CD8-positive, alpha-beta memory T cell (primary cell): ENCODE data around the gene PTBP2. TPM values are rescaled to one million over a fixed set of nuclear protein-coding genes. Genes with fewer than 3 reads are reported as not detected.

ENCODE experiments used
- CTCF ChIA-PET: fragments of 350-600 bp; sonication (Branson Sonifier 250); formaldehyde crosslinking; loops from one replicate; lab custom pipeline; 2021; ENCODE audit warnings: antibody characterized with exemption; lab: Charles Lee
- POLR2A ChIA-PET: fragments of 350-600 bp; sonication (Branson Sonifier 250); formaldehyde crosslinking; loops from one replicate; lab custom pipeline; 2021; ENCODE audit warnings: antibody characterized with exemption; lab: Charles Lee
- DNase-seq, 5 donors: peaks; one replicate each; pipeline versions ENCODE4 v3.0.0 to v3.0.0-alpha.2; 2020 to 2022; ENCODE audit warnings: mixed read lengths in 1 of 5
- H3K27ac ChIP-seq: one replicate; pipeline ENCODE4 v1.7.0; 2013; ENCODE audit warnings: low read depth, mild to moderate bottlenecking, low read length, moderate library complexity
- H3K27me3 ChIP-seq: 2 replicates; pipeline ENCODE4 v1.7.0; 2013; ENCODE audit warnings: low read length, mild to moderate bottlenecking; ENCODE audit not compliant: insufficient read depth, poor library complexity, severe bottlenecking
- H3K36me3 ChIP-seq: 2 replicates; pipeline ENCODE4 v1.7.0; 2013; ENCODE audit warnings: mild to moderate bottlenecking, low read length, moderate library complexity; ENCODE audit not compliant: insufficient read depth
- H3K4me1 ChIP-seq: 2 replicates; pipeline ENCODE4 v1.7.0; 2013; ENCODE audit warnings: mild to moderate bottlenecking, low read length, moderate library complexity; ENCODE audit not compliant: insufficient read depth
- H3K4me3 ChIP-seq: 2 replicates; pipeline ENCODE4 v1.7.0; 2013; ENCODE audit warnings: mild to moderate bottlenecking, low read length
- H3K9me3 ChIP-seq: 2 replicates; pipeline ENCODE4 v1.7.0; 2013; ENCODE audit warnings: mild to moderate bottlenecking, low read length
- H3K27ac Mint-ChIP-seq, 8 donors: one replicate each; pipeline ENCODE4 v1.8.0; 2020 to 2021; ENCODE audit warnings: mixed read lengths in 8 of 8, mild to moderate bottlenecking in 6 of 8, inconsistent platforms in 3 of 8, moderate library complexity in 3 of 8
- H3K27me3 Mint-ChIP-seq, 2 donors: one replicate each; pipeline ENCODE4 v1.8.0; 2020 to 2021; ENCODE audit warnings: mixed read lengths in 2 of 2, mild to moderate bottlenecking in 1 of 2, moderate library complexity in 1 of 2
- H3K36me3 Mint-ChIP-seq, 3 donors: one replicate each; pipeline ENCODE4 v1.8.0; 2020 to 2021; ENCODE audit warnings: mixed read lengths in 3 of 3, inconsistent platforms in 1 of 3, mild to moderate bottlenecking in 1 of 3
- H3K4me1 Mint-ChIP-seq, 3 donors: one replicate each; pipeline ENCODE4 v1.8.0; 2020 to 2021; ENCODE audit warnings: mixed read lengths in 3 of 3, inconsistent platforms in 1 of 3, mild to moderate bottlenecking in 1 of 3
- H3K4me3 Mint-ChIP-seq, 7 donors: one replicate each; pipeline ENCODE4 v1.8.0; 2020 to 2021; ENCODE audit warnings: mixed read lengths in 7 of 7, mild to moderate bottlenecking in 6 of 7, moderate library complexity in 4 of 7, inconsistent platforms in 2 of 7
- H3K9me3 Mint-ChIP-seq, 5 donors: one replicate each; pipeline ENCODE4 v1.8.0; 2020 to 2022; ENCODE audit warnings: mixed read lengths in 5 of 5, mild to moderate bottlenecking in 3 of 5, moderate library complexity in 2 of 5, inconsistent platforms in 1 of 5
- polyA plus RNA-seq: library from polyadenylated mRNA; unstranded; fragments of 300-500 nt; fragmentation: Illumina TruSeq; gene quantifications from one replicate; pipeline ENCODE4 v1.2.3, GENCODE V29; 2021
- total RNA-seq, 2 experiments: library from RNA; stranded (reverse); gene quantifications; one replicate each; pipeline ENCODE4 v1.2.3, GENCODE V29; 2021

PTBP2 gene
- total and polyA plus RNA-seq, 3 experiments from 2014 or later = 4.0 to 12.0 (median 9.4) TPM

DNA sequence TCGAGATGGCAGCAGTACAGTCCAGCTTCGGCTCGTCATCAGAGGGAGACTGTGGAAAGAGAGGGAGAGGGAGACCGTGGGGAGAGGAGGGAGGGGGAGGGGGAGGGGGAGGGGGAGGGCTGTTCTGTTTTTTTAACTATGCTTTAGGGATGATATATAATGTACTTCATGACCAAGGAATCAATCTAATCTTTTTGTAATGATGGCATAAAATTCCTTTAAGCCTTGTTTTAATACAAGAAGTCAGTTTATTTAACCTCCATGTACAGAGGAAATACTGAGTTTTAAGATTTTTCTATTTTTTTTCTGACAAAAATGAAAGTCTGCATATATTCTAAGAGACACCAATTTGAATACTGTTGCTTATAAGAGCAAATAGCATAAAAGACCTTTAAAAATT, 41.9 kb downstream of the PTBP2 start:
- no peak overlapping the region for H3K27ac Mint-ChIP-seq
- Histone ChIP-seq H3K9me3 (no peaks in the 10 kb centered on the region), H3K36me3 (no peaks in the 10 kb centered on the region), H3K4me3 (no peak overlapping the region), H3K27me3 (no peaks in the 10 kb centered on the region), H3K27ac (no peak overlapping the region), H3K4me1 (no peaks in the 10 kb centered on the region)
- H3K27me3 Mint-ChIP-seq = no peaks in the 10 kb centered on the region
- CTCF ChIA-PET = no interaction called here
- DNase-seq = no peak
- POLR2A ChIA-PET = no interaction called here
- H3K36me3 Mint-ChIP-seq = peaks cover 16 to 25% (median 21%) of the 10 kb centered on the region in 3 donors
- H3K4me1 Mint-ChIP-seq = peaks cover 8 to 24% (median 19%) of the 10 kb centered on the region in 3 donors
- peaks cover 0 to 5% (median 4%) of the 10 kb centered on the region in 5 donors for H3K9me3 Mint-ChIP-seq
- H3K4me3 Mint-ChIP-seq = no peak overlapping the region

DNA sequence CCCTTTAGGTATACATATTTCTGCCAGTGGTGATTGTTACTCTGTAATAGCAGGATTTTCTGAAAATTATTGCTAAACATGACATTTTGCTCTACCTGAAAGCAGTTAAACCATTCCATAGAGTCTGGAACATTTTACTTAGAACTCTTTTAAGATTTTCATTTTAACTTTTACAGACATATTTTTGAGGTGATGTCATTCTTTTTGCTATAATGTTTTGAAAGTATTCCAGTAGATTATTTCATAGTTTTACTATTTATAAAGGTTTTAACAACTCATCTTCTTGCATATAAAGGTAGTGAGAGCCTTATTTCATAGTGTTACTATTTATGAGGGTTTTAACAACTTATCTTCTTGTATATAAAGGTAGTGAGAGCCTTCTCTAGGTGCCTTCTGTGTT, 42.9 kb downstream of the PTBP2 start:
- ChIA-PET POLR2A (no interaction called here), CTCF (no interaction called here)
- H3K27me3 Mint-ChIP-seq = no peaks in the 10 kb centered on the region
- H3K4me1 Mint-ChIP-seq = peaks cover 12 to 29% (median 19%) of the 10 kb centered on the region in 3 donors
- peaks cover 12 to 23% (median 16%) of the 10 kb centered on the region in 3 donors for H3K36me3 Mint-ChIP-seq
- no peak overlapping the region for H3K4me3 Mint-ChIP-seq
- H3K4me1 ChIP-seq = no peaks in the 10 kb centered on the region
- H3K27ac ChIP-seq = no peak overlapping the region
- no peaks in the 10 kb centered on the region for H3K27me3 ChIP-seq
- no peak overlapping the region for H3K4me3 ChIP-seq
- H3K36me3 ChIP-seq = no peaks in the 10 kb centered on the region
- H3K9me3 ChIP-seq = no peaks in the 10 kb centered on the region
- no peak overlapping the region for H3K27ac Mint-ChIP-seq
- no peak for DNase-seq
- peaks cover 0 to 5% (median 4%) of the 10 kb centered on the region in 5 donors for H3K9me3 Mint-ChIP-seq

DNA sequence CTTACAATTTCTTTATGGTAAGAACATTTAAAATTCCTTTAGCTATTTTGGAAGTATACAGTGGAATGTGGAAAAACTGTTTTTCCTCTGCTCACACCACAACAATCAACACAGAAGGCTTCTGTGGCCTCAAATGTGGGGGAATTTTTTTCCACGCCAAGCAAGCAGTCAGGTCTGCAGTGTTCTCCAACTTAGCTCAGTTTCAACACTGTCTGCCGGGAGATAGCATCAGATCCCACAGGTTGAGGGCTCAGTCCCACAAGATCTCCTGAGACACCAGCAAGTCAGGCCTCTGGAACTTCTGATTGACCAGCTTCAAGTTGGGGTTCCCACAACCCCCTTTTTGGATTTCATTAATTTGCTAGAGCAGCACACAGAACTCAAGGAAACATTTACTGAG, 50.3 kb downstream of the PTBP2 start:
- peaks cover 5% of the 10 kb centered on the region for H3K36me3 ChIP-seq
- no peaks in the 10 kb centered on the region for H3K27me3 ChIP-seq
- peaks cover 0 to 1% of the 10 kb centered on the region in 2 donors for H3K27me3 Mint-ChIP-seq
- peaks cover 9 to 14% (median 13%) of the 10 kb centered on the region in 3 donors for H3K4me1 Mint-ChIP-seq
- no peak overlapping the region for H3K4me3 Mint-ChIP-seq
- H3K27ac ChIP-seq = no peak overlapping the region
- H3K4me3 ChIP-seq = no peak overlapping the region
- H3K9me3 ChIP-seq = no peaks in the 10 kb centered on the region
- DNase-seq = no peak
- ChIA-PET CTCF (no interaction called here), POLR2A (no interaction called here)
- no peaks in the 10 kb centered on the region for H3K4me1 ChIP-seq
- peaks cover 4 to 47% (median 20%) of the 10 kb centered on the region in 3 donors for H3K36me3 Mint-ChIP-seq
- no peak overlapping the region for H3K27ac Mint-ChIP-seq
- H3K9me3 Mint-ChIP-seq = no peaks in the 10 kb centered on the region

DNA sequence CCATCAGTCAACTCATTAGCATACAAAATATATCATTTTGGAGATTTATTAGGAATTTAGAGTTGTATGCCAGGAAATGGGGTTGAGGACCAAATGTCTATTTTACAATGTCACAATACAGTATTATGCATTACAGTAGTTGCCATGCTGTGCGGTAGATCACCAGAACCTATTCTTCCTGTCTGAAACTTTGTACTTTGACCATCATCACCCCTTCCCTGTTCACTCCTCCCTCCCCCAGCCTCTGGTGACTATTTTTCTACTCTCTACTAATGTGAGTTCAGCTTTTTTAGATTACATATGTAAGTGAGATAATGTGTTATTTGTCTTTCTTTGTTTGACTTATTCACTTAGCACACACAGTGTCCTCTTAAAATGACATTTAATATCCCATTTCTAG, 50.8 kb downstream of the PTBP2 start:
- no peaks in the 10 kb centered on the region for H3K9me3 ChIP-seq
- ChIA-PET POLR2A (interaction anchor here (0.7 kb wide), 1 partner anchor 27 kb away, joined by 4 read pairs; no protein-coding TSS in a partner anchor), CTCF (no interaction called here)
- H3K4me3 Mint-ChIP-seq = no peak overlapping the region
- H3K27me3 Mint-ChIP-seq = peaks cover 0 to 1% of the 10 kb centered on the region in 2 donors
- peaks cover 5% of the 10 kb centered on the region for H3K36me3 ChIP-seq
- no peaks in the 10 kb centered on the region for H3K9me3 Mint-ChIP-seq
- no peaks in the 10 kb centered on the region for H3K4me1 ChIP-seq
- H3K27me3 ChIP-seq = no peaks in the 10 kb centered on the region
- H3K36me3 Mint-ChIP-seq = peaks cover 4 to 49% (median 20%) of the 10 kb centered on the region in 3 donors
- no peak overlapping the region for H3K27ac Mint-ChIP-seq
- no peak overlapping the region for H3K4me3 ChIP-seq
- H3K27ac ChIP-seq = no peak overlapping the region
- DNase-seq = no peak
- peaks cover 8 to 13% (median 11%) of the 10 kb centered on the region in 3 donors for H3K4me1 Mint-ChIP-seq

DNA sequence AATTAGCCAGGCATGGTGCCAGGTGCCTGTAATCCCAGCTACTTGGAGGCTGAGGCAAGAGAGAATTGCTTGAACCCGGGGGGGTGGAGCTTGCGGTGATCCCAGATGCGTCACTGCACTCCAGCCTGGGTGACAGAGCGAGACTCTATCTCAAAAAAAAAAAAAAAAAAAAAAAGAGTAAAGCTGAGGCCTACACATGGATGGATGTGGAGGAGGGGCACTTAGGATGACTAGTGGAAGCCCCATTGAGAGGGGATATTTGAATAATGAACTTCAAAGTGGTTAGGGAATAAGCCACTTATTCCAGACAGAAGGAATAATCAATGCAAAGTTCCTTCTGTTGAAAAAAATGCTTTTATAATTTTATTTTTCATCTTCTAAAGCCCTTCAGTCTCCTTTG, 51.4 kb downstream of the PTBP2 start:
- POLR2A ChIA-PET = interaction anchor here (0.7 kb wide), 1 partner anchor 28 kb away, joined by 4 read pairs; no protein-coding TSS in a partner anchor
- peaks cover 0 to 1% of the 10 kb centered on the region in 2 donors for H3K27me3 Mint-ChIP-seq
- Histone ChIP-seq H3K4me3 (no peak overlapping the region), H3K9me3 (no peaks in the 10 kb centered on the region), H3K4me1 (no peaks in the 10 kb centered on the region), H3K27ac (no peak overlapping the region), H3K27me3 (no peaks in the 10 kb centered on the region), H3K36me3 (peaks cover 5% of the 10 kb centered on the region)
- no peaks in the 10 kb centered on the region for H3K9me3 Mint-ChIP-seq
- CTCF ChIA-PET = no interaction called here
- H3K4me1 Mint-ChIP-seq = peaks cover 5 to 8% (median 7%) of the 10 kb centered on the region in 3 donors
- DNase-seq = no peak
- H3K27ac Mint-ChIP-seq = peak overlapping the region in 1 of 8 donors; percentile 43
- H3K36me3 Mint-ChIP-seq = peaks cover 4 to 48% (median 20%) of the 10 kb centered on the region in 3 donors
- no peak overlapping the region for H3K4me3 Mint-ChIP-seq

DNA sequence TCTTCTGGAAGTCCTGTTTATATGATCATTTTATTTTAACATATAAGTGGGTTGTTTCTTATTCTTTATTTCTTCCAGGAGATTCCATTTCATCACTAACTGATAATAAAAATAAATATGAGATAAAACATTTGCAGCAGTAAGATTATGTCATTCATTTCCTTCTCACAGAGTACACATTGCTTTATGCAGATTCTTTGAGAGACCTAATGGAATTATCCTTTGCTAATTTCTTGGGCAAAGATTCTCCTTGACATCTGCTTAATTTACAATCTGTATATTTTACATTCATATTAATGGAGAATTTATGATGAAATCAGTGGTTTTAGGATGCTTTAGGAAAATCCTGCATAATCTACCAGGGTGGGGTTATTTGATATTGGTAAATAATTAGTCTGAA, 60.6 kb downstream of the PTBP2 start:
- DNase-seq = no peak
- H3K4me1 ChIP-seq = no peaks in the 10 kb centered on the region
- no peaks in the 10 kb centered on the region for H3K27me3 ChIP-seq
- no peaks in the 10 kb centered on the region for H3K9me3 Mint-ChIP-seq
- H3K4me3 ChIP-seq = no peak overlapping the region
- CTCF ChIA-PET = no interaction called here
- POLR2A ChIA-PET = no interaction called here
- H3K4me3 Mint-ChIP-seq = no peak overlapping the region
- no peaks in the 10 kb centered on the region for H3K27me3 Mint-ChIP-seq
- H3K27ac ChIP-seq = no peak overlapping the region
- H3K27ac Mint-ChIP-seq = no peak overlapping the region
- H3K36me3 ChIP-seq = peaks cover 6% of the 10 kb centered on the region
- no peaks in the 10 kb centered on the region for H3K9me3 ChIP-seq
- H3K4me1 Mint-ChIP-seq = no peaks in the 10 kb centered on the region
- peaks cover 15 to 46% (median 21%) of the 10 kb centered on the region in 3 donors for H3K36me3 Mint-ChIP-seq

DNA sequence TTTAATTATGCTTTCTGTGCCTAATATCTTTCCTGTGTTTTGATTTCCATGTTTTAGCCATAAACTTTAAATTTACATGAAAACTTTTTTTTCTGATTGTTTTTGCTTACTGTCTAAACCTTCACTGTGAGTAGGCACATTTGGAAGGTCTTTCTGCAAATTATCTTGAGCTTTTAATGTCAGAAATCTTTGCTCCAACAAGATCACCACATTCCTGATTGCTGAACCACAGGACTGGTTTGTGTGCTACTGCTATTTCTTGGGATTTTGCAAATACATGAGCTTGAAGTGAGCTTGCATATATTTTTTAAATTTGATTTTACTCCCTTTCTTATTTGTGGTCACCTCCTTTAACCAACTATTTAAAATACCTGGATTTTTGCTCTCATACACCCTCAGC, 61.3 kb downstream of the PTBP2 start:
- no peaks in the 10 kb centered on the region for H3K27me3 Mint-ChIP-seq
- no peaks in the 10 kb centered on the region for H3K4me1 Mint-ChIP-seq
- no peak for DNase-seq
- H3K4me1 ChIP-seq = no peaks in the 10 kb centered on the region
- no peaks in the 10 kb centered on the region for H3K9me3 ChIP-seq
- ChIA-PET POLR2A (no interaction called here), CTCF (no interaction called here)
- H3K27me3 ChIP-seq = no peaks in the 10 kb centered on the region
- no peaks in the 10 kb centered on the region for H3K9me3 Mint-ChIP-seq
- no peak overlapping the region for H3K27ac ChIP-seq
- H3K4me3 ChIP-seq = no peak overlapping the region
- H3K27ac Mint-ChIP-seq = peak overlapping the region in 1 of 8 donors; percentile 6
- no peak overlapping the region for H3K4me3 Mint-ChIP-seq
- H3K36me3 Mint-ChIP-seq = peaks cover 18 to 46% (median 22%) of the 10 kb centered on the region in 3 donors
- peaks cover 6% of the 10 kb centered on the region for H3K36me3 ChIP-seq

DNA sequence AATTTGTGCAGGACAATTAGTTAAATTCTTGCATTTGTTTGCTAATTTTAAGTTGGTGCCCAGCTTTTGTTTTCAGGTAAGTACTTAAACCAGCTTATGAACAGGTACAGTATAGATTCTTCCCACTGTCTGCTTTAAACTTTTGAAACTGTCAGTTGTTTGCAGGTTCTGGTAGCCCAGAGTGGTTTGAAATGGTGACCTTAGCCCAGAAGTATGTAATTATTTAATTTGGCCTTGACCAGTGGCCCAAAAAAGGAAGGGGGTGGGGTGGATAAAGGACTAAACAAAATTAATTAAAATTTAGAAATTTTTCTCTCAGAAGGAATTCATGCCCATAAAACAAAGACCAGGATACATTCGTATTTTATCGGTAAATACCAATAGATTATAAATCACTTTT, 69.0 kb downstream of the PTBP2 start:
- no peak overlapping the region for H3K27ac Mint-ChIP-seq
- H3K36me3 ChIP-seq = no peaks in the 10 kb centered on the region
- POLR2A ChIA-PET = no interaction called here

More for the DNA sequence above, 69.0 kb downstream of the PTBP2 start:
- Mint-ChIP-seq H3K36me3 (peaks cover 17 to 50% (median 26%) of the 10 kb centered on the region in 3 donors), H3K4me3 (no peak overlapping the region), H3K9me3 (no peaks in the 10 kb centered on the region), H3K27me3 (no peaks in the 10 kb centered on the region), H3K4me1 (no peaks in the 10 kb centered on the region)
- no peak overlapping the region for H3K4me3 ChIP-seq
- no peaks in the 10 kb centered on the region for H3K27me3 ChIP-seq
- H3K4me1 ChIP-seq = no peaks in the 10 kb centered on the region
- CTCF ChIA-PET = no interaction called here
- no peak for DNase-seq
- H3K9me3 ChIP-seq = no peaks in the 10 kb centered on the region
- no peak overlapping the region for H3K27ac ChIP-seq
